ENCODE results near the gene IGSF21. TPM values are rescaled to one million over a fixed set of nuclear protein-coding genes. Genes with fewer than 3 reads are reported as not detected.

The IGSF21 gene
- total and polyA plus RNA-seq, 2 donors (not counting 3 experiments of a cell fraction or from before 2014, with no cell fraction given) = not detected

DNA sequence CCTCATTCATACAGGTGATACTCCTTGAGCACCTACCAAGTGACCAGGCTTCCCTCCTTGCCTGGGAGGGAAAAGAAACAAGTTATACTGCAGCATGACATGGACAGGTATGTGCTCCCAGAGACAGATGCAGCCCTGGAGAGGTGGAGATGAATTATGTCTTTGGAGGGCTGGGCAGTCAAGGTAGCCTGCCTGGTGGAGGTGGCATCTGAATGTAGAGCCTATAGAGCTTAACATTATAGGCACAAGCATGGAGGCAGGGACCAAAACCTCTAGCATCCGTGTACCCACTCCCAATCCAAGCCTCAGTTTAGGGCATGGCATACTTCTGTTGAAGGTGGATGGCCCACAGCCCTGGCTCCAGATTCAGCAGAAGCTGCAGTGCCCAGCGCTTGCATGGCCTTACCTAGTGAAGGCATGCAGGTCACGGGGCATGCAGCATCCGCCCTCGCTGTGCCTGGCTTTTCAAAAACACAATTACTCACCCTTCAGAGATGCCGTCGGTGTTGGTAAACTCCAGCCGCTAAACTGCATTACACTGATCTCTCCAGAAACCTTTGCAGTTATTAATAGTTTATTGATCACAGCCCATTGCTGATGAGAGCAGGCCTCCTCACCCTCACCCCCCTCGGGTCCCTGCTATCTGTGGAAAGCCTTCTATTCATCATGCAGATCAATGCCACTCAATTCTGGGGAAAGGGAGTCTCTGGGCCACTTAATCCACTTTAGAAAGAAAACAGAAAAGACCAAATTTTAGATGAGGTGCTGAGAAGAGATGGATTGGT is 222.1 kb downstream of the IGSF21 start:
- Histone ChIP-seq H4K20me1 (replicated peaks; ENCODE audit: control insufficient read depth, extremely low read depth, insufficient read depth, low read length) (no peaks in the 10 kb centered on the region), H3K4me3 (replicated peaks in 1 of 3; ENCODE audit: insufficient read depth in 1 of 3, low read depth in 1 of 3, low read length in 3 of 3) (no peak overlapping the region), H3K4me1 (ENCODE audit: control insufficient read depth, extremely low read depth, insufficient read depth, low read length) (no peaks in the 10 kb centered on the region), H3K79me2 (ENCODE audit: control insufficient read depth, insufficient read depth, low read length) (no peaks in the 10 kb centered on the region), H3K36me3 (ENCODE audit: control insufficient read depth in 2 of 2, extremely low read depth in 1 of 2, insufficient read depth in 2 of 2, low read length in 2 of 2) (no peaks in the 10 kb centered on the region), H3K9ac (replicated peaks; ENCODE audit: extremely low read depth, insufficient read depth, low read length) (no peak overlapping the region), H3K9me1 (replicated peaks; ENCODE audit: control insufficient read depth, extremely low read depth, insufficient read depth, low read length) (no peaks in the 10 kb centered on the region), H2AFZ (ENCODE audit: low read depth, low read length) (no peak overlapping the region), H3K9me3 (replicated peaks; ENCODE audit: control insufficient read depth, insufficient read depth, low read length) (no peaks in the 10 kb centered on the region), H3K27me3 (ENCODE audit: control insufficient read depth in 2 of 2, insufficient read depth in 2 of 2, low read length in 2 of 2) (no peaks in the 10 kb centered on the region), H3K27ac (ENCODE audit: insufficient read depth, low read depth, low read length) (no peak overlapping the region), H3K4me2 (ENCODE audit: insufficient read depth, low read length) (no peak overlapping the region)
- BruUV-seq (replicated peaks) = no TSS peak
- intact Hi-C loops (cut with micrococcal nuclease) (no loop called here), dilution Hi-C loops (cut with MboI; ENCODE audit: extremely low pct_ligation_motif_present, low sequenced_read_pairs) (no loop called here)
- FAIRE-seq (no peak), DNase-seq (ENCODE audit: low read depth, low spot score) (no peak)
- TF ChIP-seq, protein P1, sequence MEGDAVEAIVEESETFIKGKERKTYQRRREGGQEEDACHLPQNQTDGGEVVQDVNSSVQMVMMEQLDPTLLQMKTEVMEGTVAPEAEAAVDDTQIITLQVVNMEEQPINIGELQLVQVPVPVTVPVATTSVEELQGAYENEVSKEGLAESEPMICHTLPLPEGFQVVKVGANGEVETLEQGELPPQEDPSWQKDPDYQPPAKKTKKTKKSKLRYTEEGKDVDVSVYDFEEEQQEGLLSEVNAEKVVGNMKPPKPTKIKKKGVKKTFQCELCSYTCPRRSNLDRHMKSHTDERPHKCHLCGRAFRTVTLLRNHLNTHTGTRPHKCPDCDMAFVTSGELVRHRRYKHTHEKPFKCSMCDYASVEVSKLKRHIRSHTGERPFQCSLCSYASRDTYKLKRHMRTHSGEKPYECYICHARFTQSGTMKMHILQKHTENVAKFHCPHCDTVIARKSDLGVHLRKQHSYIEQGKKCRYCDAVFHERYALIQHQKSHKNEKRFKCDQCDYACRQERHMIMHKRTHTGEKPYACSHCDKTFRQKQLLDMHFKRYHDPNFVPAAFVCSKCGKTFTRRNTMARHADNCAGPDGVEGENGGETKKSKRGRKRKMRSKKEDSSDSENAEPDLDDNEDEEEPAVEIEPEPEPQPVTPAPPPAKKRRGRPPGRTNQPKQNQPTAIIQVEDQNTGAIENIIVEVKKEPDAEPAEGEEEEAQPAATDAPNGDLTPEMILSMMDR (IDR thresholded peaks at IDR 0.05; ENCODE audit: extremely low read depth in 1 of 2, insufficient read depth in 1 of 2, low read depth in 1 of 2, low read length in 2 of 2) = no peak
- TF ChIP-seq POLR2A (IDR thresholded peaks at IDR 0.05; ENCODE audit: low read depth, low read length) (no peak), FOS (IDR thresholded peaks at IDR 0.05; ENCODE audit: borderline replicate concordance, insufficient read depth, low read length) (no peak), MYC (IDR thresholded peaks at IDR 0.05; ENCODE audit: low read depth, low read length) (no peak), EZH2 (IDR thresholded peaks at IDR 0.05; ENCODE audit: borderline replicate concordance, low read depth, low read length, severe bottlenecking) (no peak), POLR2AphosphoS5 (IDR thresholded peaks at IDR 0.05; ENCODE audit: insufficient read depth, low read depth, low read length) (no peak), JUN (IDR thresholded peaks at IDR 0.05; ENCODE audit: borderline replicate concordance, insufficient read depth, insufficient read length, low read depth) (no peak), GATA2 (IDR thresholded peaks at IDR 0.05; ENCODE audit: insufficient read depth, insufficient read length, low read depth, low read length) (no peak)
- TF ChIP-seq, protein P2, sequence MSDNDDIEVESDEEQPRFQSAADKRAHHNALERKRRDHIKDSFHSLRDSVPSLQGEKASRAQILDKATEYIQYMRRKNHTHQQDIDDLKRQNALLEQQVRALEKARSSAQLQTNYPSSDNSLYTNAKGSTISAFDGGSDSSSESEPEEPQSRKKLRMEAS (IDR thresholded peaks at IDR 0.05; ENCODE audit: insufficient read depth, insufficient read length) = no peak
- ChIA-PET CTCF (no interaction called here), POLR2A (no interaction called here)
